ENCODE measurements around the gene MYO1D. TPM values are rescaled to one million over a fixed set of nuclear protein-coding genes. Genes with fewer than 3 reads are reported as not detected.

MYO1D gene
- total and polyA plus RNA-seq, 2 donors (not counting 1 experiment from before 2014, with no cell fraction given): 5.4 to 26.7 TPM

DNA sequence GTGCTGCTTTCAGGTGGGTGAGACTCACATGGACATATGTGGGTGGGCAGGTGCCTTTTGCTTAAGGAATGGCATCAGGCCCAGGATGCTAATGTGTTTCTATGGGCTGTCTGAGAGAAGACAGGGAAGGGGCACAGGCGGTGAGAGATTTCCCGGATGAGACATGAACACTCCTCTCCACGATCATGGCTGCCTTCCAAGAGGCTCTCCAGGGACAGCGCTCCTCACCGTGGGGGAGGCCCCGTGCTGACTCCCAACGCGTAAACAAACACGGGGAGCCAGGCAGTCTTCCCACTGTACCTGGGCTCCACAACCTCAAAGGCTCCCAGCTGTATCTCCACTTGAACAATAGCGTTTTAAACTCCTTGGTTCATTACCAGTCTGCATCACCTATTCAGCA is 347.3 kb downstream of the MYO1D start:
- H3K27ac ChIP-seq (ENCODE audit: low read length in 2 of 2): no peak overlapping the region
- no peaks in the 10 kb centered on the region for H3K9me3 ChIP-seq (ENCODE audit: control extremely low read depth in 1 of 3, control insufficient read depth in 2 of 3, insufficient read depth in 1 of 3, low read length in 2 of 3)
- no peak for TF ChIP-seq EZH2 (IDR thresholded peaks at IDR 0.05; ENCODE audit: borderline replicate concordance, insufficient read depth, low read depth, low read length, poor library complexity, severe bottlenecking)
- TF ChIP-seq, protein P1, sequence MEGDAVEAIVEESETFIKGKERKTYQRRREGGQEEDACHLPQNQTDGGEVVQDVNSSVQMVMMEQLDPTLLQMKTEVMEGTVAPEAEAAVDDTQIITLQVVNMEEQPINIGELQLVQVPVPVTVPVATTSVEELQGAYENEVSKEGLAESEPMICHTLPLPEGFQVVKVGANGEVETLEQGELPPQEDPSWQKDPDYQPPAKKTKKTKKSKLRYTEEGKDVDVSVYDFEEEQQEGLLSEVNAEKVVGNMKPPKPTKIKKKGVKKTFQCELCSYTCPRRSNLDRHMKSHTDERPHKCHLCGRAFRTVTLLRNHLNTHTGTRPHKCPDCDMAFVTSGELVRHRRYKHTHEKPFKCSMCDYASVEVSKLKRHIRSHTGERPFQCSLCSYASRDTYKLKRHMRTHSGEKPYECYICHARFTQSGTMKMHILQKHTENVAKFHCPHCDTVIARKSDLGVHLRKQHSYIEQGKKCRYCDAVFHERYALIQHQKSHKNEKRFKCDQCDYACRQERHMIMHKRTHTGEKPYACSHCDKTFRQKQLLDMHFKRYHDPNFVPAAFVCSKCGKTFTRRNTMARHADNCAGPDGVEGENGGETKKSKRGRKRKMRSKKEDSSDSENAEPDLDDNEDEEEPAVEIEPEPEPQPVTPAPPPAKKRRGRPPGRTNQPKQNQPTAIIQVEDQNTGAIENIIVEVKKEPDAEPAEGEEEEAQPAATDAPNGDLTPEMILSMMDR (IDR thresholded peaks at IDR 0.05): no peak
- no peak overlapping the region for H3K4me3 Mint-ChIP-seq
- intact Hi-C loops (cut with micrococcal nuclease): loop anchor here (5.0 kb wide), 1 partner anchor 43 kb away; no protein-coding TSS in a partner anchor
- H3K27me3 Mint-ChIP-seq: no peaks in the 10 kb centered on the region
- peaks cover 16 to 31% of the 10 kb centered on the region in 2 donors for H3K4me1 ChIP-seq (ENCODE audit: control insufficient read depth in 2 of 2, insufficient read depth in 2 of 2, low read length in 2 of 2)
- H3K9me3 Mint-ChIP-seq (ENCODE audit: insufficient read depth): no peaks in the 10 kb centered on the region
- no peaks in the 10 kb centered on the region for H3K27me3 ChIP-seq (replicated peaks in 1 of 4; ENCODE audit: control extremely low read depth in 1 of 4, control insufficient read depth in 3 of 4, insufficient read depth in 4 of 4, low read length in 3 of 4)
- CTCF ChIA-PET: no interaction called here
- no peak overlapping the region for H3K9ac ChIP-seq (ENCODE audit: low read length)
- no peaks in the 10 kb centered on the region for H3K79me2 ChIP-seq (ENCODE audit: control insufficient read depth, insufficient read depth, low read length)
- POLR2A ChIA-PET: no interaction called here
- H3K4me1 Mint-ChIP-seq: peaks cover 34% of the 10 kb centered on the region
- ATAC-seq (ENCODE audit: low read depth) (no peak), DNase-seq (no peak)
- no peak overlapping the region for H3K4me2 ChIP-seq (replicated peaks; ENCODE audit: low read depth, low read length, poor library complexity, severe bottlenecking)
- H4K20me1 ChIP-seq (ENCODE audit: control insufficient read depth, insufficient read depth, low read length, poor library complexity, severe bottlenecking): no peaks in the 10 kb centered on the region
- 94% methylated on average over 8 of the region's 10 CpGs for WGBS (ENCODE audit: insufficient coverage)
- H3K27ac Mint-ChIP-seq: no peak overlapping the region
- no peak overlapping the region for H3K4me3 ChIP-seq (ENCODE audit: control extremely low read depth in 1 of 5, extremely low read depth in 1 of 5, insufficient read depth in 1 of 5, low read depth in 2 of 5, low read length in 4 of 5)
- no peak overlapping the region for H2AFZ ChIP-seq (ENCODE audit: insufficient read depth, low read depth, low read length, poor library complexity, severe bottlenecking)
- H3K36me3 ChIP-seq (replicated peaks in 1 of 2; ENCODE audit: control extremely low read depth in 1 of 2, control insufficient read depth in 1 of 2, extremely low read depth in 1 of 2, insufficient read depth in 2 of 2, low read length in 1 of 2): no peaks in the 10 kb centered on the region

DNA sequence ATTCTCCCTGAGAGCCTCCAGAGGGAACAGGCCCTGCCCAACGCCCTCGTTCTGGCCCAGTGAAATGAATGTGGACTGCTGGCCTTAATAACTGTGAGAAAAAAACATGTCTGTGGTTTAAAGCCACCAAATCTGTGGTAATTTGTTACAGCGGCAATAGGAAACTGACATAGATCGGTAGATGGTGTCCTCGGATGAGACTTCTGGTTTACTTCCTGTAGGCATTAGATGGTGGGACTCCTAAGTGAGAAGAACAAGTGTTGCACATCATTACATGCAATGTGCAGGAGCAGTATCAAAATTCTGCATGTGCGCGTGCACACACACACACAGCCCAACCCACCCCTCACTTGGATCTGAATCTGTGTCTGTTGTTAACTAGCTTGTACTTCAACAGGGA is 348.1 kb downstream of the MYO1D start:
- no peaks in the 10 kb centered on the region for H3K9me3 Mint-ChIP-seq (ENCODE audit: insufficient read depth)
- H3K4me1 Mint-ChIP-seq: peaks cover 39% of the 10 kb centered on the region
- intact Hi-C loops (cut with micrococcal nuclease): no loop called here
- H2AFZ ChIP-seq (ENCODE audit: insufficient read depth, low read depth, low read length, poor library complexity, severe bottlenecking): no peak overlapping the region
- H3K4me3 Mint-ChIP-seq: no peak overlapping the region
- TF ChIP-seq, protein P1 (IDR thresholded peaks at IDR 0.05): no peak
- no peak for TF ChIP-seq EZH2 (IDR thresholded peaks at IDR 0.05; ENCODE audit: borderline replicate concordance, insufficient read depth, low read depth, low read length, poor library complexity, severe bottlenecking)
- no peak for ATAC-seq (ENCODE audit: low read depth)
- no peak overlapping the region for H3K9ac ChIP-seq (ENCODE audit: low read length)
- H3K27ac ChIP-seq (ENCODE audit: low read length in 2 of 2): no peak overlapping the region
- H3K27me3 ChIP-seq (replicated peaks in 1 of 4; ENCODE audit: control extremely low read depth in 1 of 4, control insufficient read depth in 3 of 4, insufficient read depth in 4 of 4, low read length in 3 of 4): no peaks in the 10 kb centered on the region
- 43% methylated on average over 5 of the region's 7 CpGs for WGBS (ENCODE audit: insufficient coverage)
- POLR2A ChIA-PET: no interaction called here
- no peaks in the 10 kb centered on the region for H3K9me3 ChIP-seq (ENCODE audit: control extremely low read depth in 1 of 3, control insufficient read depth in 2 of 3, insufficient read depth in 1 of 3, low read length in 2 of 3)
- no peaks in the 10 kb centered on the region for H3K36me3 ChIP-seq (replicated peaks in 1 of 2; ENCODE audit: control extremely low read depth in 1 of 2, control insufficient read depth in 1 of 2, extremely low read depth in 1 of 2, insufficient read depth in 2 of 2, low read length in 1 of 2)
- peaks cover 24 to 39% of the 10 kb centered on the region in 2 donors for H3K4me1 ChIP-seq (ENCODE audit: control insufficient read depth in 2 of 2, insufficient read depth in 2 of 2, low read length in 2 of 2)
- no peaks in the 10 kb centered on the region for H4K20me1 ChIP-seq (ENCODE audit: control insufficient read depth, insufficient read depth, low read length, poor library complexity, severe bottlenecking)
- CTCF ChIA-PET: interaction anchor here (2.1 kb wide), 1 partner anchor 46 kb away, joined by 13 read pairs; no protein-coding TSS in a partner anchor
- H3K4me3 ChIP-seq (ENCODE audit: control extremely low read depth in 1 of 5, extremely low read depth in 1 of 5, insufficient read depth in 1 of 5, low read depth in 2 of 5, low read length in 4 of 5): no peak overlapping the region
- no peaks in the 10 kb centered on the region for H3K79me2 ChIP-seq (ENCODE audit: control insufficient read depth, insufficient read depth, low read length)
- H3K4me2 ChIP-seq (replicated peaks; ENCODE audit: low read depth, low read length, poor library complexity, severe bottlenecking): no peak overlapping the region
- DNase-seq: no peak
- H3K27me3 Mint-ChIP-seq: no peaks in the 10 kb centered on the region
- no peak overlapping the region for H3K27ac Mint-ChIP-seq
